GM21737 (cell line): ENCODE results near the gene RFX2.
"Not testable (repeated sequence)": the region's sequence is repeated elsewhere in the genome, so short reads cannot be mapped to it uniquely, and the experiment has no call there.

ENCODE experiments used
- ATAC-seq: cut with Tn5 transposase; IDR thresholded peaks from one replicate; pipeline ENCODE4 v1.9.1; 2021; ENCODE audit warnings: mild to moderate bottlenecking, moderate library complexity; ENCODE audit not compliant: unreplicated experiment

The RFX2 gene

DNA sequence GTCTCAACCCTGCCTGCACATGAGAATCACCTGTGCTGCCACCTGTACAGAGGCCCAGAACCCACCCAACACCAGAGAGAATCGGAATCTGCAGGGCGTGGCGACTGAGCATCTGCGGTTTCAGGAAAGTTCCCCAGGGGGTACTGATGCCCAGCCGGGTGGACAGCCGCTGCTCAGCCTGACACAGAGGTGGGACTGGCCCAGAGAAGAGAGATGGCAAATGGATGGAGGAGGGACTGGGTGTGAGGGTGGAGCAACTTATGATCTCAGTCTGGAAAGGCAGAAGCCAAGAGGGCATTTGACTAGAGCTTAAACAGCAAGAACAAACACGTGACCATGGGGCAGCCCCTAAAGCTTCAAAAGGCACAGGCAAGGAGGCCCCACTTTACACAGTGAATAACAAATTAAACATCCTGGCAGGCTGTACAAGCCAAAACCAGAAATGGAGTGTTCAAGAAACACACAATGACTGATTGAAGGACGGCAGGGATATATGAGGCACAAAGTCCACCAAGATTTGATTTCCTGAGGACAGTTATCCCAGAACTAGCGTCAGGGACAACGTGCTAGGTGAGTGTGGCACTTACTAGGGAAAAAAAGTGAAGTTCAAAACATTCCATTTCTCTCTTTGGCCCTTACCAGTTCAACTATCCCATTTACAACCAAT, 135.4 kb downstream of the RFX2 start:
- ATAC-seq, result no peak

- no peak for ATAC-seq
Observed at GRCh38 chr19:5973867-5974635, 136.2 kb downstream of the RFX2 start.

DNA sequence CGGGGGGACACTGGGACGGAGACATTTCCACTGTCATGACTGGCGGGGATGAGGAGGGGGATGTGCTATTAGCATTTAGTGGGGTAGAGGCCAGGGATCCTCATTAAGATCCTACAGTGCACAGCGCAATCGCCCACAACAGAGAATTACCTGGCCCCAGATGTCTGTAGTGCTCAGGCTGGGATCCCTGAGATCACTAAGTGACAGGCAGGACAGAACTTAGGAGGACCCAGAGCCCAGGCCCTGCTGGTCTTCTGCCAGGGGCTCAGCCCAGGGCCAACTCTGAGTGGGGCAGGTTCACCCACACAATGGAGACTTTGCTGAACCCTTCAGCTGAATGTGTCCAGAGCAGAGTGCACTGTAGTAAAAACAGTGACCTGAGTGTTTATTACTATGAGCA, 136.9 kb downstream of the RFX2 start:
- ATAC-seq, result no peak

GRCh38 chr19:5972355-5972731, 138.0 kb downstream of the RFX2 start:
- ATAC-seq, result no peak

- ATAC-seq, result no peak
Observed at GRCh38 chr19:5971714-5972354, 138.5 kb downstream of the RFX2 start.

DNA sequence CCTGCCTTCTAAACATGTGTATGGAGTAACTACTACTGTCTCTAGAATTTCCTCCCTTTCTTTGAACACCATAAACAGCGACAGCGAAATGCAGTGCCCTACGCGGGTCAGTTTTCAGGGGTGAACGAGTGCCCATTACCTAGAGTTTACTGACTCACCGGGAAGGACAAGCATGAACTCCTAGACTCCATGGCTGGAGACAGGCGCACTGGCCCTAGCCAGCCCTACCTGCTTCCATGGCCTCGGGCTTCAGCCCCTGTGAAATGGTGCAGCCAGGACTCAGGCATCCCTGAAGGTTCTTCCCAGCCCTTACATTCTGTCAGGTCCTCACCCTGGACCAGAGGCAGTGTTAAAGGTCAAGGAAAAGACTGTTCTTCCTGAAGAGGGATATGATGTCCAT, 140.8 kb downstream of the RFX2 start:
- ATAC-seq, result no peak

GRCh38 chr19:5968431-5969373, 141.6 kb downstream of the RFX2 start:
- no peak for ATAC-seq

DNA sequence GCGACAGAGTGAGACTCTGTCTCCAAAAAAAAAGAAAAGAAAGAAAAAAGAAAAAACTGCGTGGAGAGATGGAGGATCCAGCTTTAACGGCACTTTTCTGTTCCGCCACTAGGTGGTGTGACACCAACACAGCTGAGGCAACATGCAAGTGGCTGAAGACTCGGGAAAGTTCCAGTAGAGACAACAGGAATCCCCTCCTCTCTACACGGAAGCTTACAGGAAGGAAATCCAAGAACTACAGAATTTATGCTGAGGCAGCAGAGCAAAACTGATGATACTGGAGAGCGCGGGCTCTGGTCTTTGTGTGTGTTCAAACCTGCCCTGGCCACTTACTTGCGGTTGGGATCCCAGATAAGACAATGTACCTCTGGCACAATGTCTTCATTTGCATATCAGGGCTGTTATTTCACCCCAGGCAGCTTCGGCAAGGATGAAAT, 142.3 kb downstream of the RFX2 start:
- no peak for ATAC-seq

DNA sequence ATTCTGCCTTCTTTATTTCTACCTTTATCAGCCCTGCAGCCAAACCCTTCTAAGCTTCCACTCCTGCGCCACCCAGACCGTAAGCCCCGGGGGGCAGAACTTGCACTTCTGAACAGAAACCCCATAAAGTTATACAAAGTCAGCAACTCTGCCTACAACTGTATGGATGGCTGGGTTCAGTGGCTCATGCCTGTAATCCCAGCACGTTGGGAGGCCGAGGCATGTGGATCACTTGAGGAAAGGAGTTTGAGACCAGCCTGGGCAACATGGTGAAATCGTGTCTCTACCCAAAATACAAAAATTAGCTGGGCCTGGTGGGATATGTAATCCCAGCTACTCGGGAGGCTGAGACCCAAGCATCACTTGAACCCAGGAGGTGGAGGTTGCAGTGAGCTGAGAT, 142.7 kb downstream of the RFX2 start:
- ATAC-seq, result no peak

DNA sequence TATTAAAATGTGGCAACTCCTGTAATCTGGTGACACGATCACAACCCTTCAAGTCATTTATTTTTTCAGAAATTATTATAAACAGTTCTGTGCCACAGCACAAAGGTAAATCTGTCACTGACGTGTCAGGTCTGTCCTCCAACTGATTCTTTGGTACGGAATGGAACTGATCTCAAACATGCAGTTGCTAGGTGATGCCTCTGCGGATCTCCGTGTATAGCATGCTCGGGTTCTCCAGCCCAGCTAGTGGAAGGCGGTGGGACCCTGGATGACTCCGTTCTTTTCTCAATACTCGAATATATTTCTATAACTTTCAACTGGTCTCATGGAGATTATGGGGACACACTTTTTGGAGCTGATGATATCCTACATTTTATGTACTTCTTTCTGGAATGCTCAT, 143.4 kb downstream of the RFX2 start:
- ATAC-seq, result no peak

GRCh38 chr19:5966215-5966614, 144.1 kb downstream of the RFX2 start:
- ATAC-seq, result no peak

DNA sequence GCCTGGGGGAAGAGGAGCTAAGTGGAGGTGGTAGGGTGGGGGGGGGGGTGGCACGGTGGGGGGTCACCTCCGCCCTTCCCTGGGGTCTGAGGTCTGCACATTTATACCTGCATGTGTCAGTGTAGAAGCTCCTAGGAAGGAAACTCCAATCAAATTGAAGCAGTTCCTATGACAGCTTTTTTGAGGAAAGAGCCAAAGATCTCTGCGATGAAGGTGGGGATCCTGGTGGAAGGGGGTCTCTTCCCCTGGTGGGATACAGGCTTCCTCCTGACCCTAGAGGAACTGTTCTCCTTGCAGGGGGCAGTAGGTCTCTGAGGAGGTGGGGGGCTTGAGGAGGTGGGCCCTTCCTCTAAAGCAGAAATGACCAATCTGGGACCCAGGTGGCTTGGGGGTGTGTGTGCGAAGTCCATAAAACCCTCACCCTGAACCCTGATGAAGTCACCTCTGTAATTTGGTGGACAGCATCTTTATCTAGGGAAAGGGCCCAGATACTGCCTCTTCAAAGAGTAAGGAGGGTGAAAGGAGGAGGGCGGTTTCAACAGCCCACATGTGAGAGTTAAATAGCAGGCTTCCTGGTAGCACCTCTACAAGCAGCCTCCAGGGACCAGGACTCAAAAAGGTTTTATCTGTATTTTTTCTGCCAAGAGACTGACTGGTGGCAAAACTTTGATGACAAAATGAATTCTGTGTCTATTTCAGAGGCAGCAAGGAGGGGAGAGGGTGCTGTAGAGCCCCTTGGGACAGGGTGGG, 145.3 kb downstream of the RFX2 start:
- no peak for ATAC-seq

DNA sequence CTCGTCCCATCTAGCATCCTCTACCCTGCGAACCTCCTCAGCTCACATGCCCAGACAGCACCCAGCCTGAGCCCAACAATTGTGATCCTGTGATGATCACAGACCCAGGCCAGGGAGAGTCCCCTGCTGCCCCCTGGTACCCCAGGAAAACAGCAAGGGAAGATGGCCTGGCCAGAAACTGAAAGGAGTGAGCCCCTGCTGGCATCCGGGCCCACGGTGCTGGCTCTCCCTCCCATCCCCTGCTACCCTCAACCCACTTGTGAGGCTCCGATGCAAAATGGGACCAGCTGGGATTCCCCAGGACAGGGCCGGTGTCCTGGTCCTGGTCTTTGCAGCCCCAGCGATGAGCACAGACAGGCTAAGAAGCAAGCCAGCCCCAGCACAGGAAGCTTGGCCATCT, 146.4 kb downstream of the RFX2 start:
- ATAC-seq, result no peak

GRCh38 chr19:5963259-5963658, 147.0 kb downstream of the RFX2 start:
- not testable (repeated sequence) for ATAC-seq

- no peak for ATAC-seq
Observed at GRCh38 chr19:5961969-5962945, 148.0 kb downstream of the RFX2 start.

GRCh38 chr19:5961641-5961968, 148.7 kb downstream of the RFX2 start:
- ATAC-seq, result not testable (repeated sequence)

DNA sequence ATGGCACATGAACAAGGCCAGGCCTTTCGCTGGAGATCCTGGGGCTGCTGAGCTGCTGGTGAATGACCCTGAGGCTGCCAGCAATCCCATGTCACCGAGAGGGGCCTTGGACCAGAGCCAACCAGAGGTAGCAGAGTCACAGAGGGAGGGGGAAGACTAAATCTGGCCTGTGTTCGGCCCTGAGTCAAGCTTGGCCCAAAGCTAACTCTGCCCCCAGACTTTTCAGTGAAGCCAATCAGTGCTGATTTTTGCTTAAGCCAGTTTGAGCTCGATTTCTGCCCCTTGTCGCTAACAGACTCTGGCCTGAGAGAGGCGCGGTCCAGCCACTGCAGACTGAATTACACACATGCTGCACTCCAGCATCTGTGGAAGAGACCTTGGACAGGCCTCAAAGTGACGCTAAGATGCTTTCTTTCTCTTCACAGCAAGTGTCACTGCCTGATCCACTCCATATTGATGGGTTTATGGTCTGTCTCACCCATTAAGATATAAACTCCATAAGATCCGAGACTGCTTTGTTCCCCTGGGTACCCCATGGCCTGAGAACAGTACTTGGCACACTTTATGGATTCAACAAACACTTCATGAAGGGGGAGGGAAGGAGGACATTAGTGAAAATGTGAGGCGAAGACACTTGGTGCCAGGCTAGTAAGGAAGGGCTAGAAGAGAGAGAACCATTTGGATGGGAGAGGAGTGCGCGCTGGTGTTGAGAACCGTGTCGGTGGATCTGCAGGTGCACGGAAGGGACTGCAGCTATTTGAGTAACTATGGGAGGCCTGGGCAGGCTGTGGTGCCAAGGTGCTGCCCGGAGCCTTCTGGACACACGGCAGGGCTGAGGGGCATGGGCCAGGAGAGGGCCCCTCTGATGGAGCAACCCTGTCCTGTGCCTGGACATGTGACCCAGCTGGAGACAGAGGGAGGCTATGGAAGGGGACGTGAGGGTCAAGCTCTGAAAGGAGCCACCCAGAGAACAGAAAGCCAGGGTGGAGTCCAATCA, 150.0 kb downstream of the RFX2 start:
- ATAC-seq, result no peak
